ENCODE data around the gene HOXC12.

DNA sequence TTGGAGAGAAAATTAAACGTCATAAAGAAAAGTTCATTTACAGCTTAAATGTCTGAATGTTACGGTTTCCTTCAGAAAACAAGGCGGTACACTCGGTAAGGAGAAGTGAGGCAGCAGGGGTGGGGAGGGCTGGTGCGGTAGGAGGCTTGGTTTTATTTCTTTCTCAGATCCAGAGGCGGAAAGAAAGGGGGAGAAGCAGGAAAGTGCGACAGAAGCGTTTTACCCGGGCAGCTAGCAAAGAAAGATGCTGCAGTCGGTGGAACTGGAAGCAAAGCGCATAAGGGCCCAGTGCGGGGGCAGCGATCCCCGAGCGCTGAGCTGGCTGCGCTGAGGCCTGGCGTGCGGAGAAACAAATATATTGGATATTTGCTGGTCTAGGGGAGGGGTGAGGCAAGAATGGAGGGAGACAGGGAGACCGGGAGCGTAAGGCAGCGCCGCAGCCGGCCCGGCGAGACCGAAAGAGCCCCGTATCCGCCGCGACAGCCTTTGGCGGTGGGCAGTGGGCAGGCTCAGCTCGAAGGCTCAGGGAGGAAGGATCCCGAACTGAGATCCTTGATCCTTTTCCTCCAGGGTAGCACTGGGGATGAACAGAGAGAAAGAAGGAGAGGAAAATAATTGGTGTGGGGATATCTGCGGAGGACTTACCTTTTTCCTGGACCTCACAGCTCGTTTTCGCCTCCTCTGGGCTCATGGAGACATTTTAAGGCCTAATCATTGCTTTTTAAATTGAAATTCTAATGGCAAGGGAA is 11.9 kb downstream of the HOXC12 start:
- no peak for TF ChIP-seq POLR2A (IDR thresholded peaks at IDR 0.05)
- TF ChIP-seq, protein P1, sequence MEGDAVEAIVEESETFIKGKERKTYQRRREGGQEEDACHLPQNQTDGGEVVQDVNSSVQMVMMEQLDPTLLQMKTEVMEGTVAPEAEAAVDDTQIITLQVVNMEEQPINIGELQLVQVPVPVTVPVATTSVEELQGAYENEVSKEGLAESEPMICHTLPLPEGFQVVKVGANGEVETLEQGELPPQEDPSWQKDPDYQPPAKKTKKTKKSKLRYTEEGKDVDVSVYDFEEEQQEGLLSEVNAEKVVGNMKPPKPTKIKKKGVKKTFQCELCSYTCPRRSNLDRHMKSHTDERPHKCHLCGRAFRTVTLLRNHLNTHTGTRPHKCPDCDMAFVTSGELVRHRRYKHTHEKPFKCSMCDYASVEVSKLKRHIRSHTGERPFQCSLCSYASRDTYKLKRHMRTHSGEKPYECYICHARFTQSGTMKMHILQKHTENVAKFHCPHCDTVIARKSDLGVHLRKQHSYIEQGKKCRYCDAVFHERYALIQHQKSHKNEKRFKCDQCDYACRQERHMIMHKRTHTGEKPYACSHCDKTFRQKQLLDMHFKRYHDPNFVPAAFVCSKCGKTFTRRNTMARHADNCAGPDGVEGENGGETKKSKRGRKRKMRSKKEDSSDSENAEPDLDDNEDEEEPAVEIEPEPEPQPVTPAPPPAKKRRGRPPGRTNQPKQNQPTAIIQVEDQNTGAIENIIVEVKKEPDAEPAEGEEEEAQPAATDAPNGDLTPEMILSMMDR (IDR thresholded peaks at IDR 0.05) = no peak
